ENCODE measurements around the gene GPM6B.
A peak's percentile ranks its signal among the peaks of the same experiment; 100 is the strongest.
"Not testable (repeated sequence)": the region's sequence is repeated elsewhere in the genome, so short reads cannot be mapped to it uniquely, and the experiment has no call there.

The GPM6B gene

GRCh38 chrX:13732246-13733067 lies 84.4 kb downstream of the GPM6B start:
- DNase-seq (ENCODE audit: low read depth, low spot score), result peak; percentile 39

- DNase-seq (ENCODE audit: low read depth, low spot score), result not testable (repeated sequence)
Measured at GRCh38 chrX:13730523-13730922, 86.4 kb downstream of the GPM6B start.

- DNase-seq (ENCODE audit: low read depth, low spot score), result not testable (repeated sequence)
Measured at GRCh38 chrX:13726583-13726982, 90.3 kb downstream of the GPM6B start.

GRCh38 chrX:13724878-13725277 lies 92.0 kb downstream of the GPM6B start:
- DNase-seq (ENCODE audit: low read depth, low spot score), result not testable (repeated sequence)

- DNase-seq (ENCODE audit: low read depth, low spot score), result peak; percentile 48
Measured at GRCh38 chrX:13721819-13722519, 94.9 kb downstream of the GPM6B start.

GRCh38 chrX:13721371-13721770 lies 95.5 kb downstream of the GPM6B start:
- no peak for DNase-seq (ENCODE audit: low read depth, low spot score)

Measured in astrocyte of the hippocampus (primary cell).